HepG2 (cell line): ENCODE data around the gene MICB. TPM values are rescaled to one million over a fixed set of nuclear protein-coding genes. Genes with fewer than 3 reads are reported as not detected.

ENCODE experiments used
- ATAC-seq: fragments of 200-7000 bp; cut with Tn5 transposase; 3 replicates; pipeline ENCODE4 v1.9.1; 2020; ENCODE audit warnings: mild to moderate bottlenecking, moderate library complexity
- BruUV-seq: library from RNA; stranded (reverse); fragments of 400-500 nt; replicated peaks from 2 replicates; lab custom pipeline; 2021; lab: Mats Ljungman, UMichigan
- CTCF ChIA-PET: fragments of 300-600 bp; formaldehyde crosslinking; extraction: SDS; loops from one replicate; lab custom pipeline; 2021; ENCODE audit warnings: low total read pairs, inconsistent platforms, low intra/inter-chr PET ratio; lab: Yijun Ruan, JAX
- POLR2A ChIA-PET: fragments of 350-600 bp; sonication (Branson Sonifier 250); formaldehyde crosslinking; loops from one replicate; lab custom pipeline; 2020; ENCODE audit warnings: antibody characterized with exemption, inconsistent platforms; lab: Yijun Ruan, JAX
- DNase-seq: peaks from one replicate; pipeline ENCODE4 v3.0.0-alpha.2; 2015; ENCODE audit warnings: low spot score
- FAIRE-seq: peaks from 3 replicates; lab custom pipeline; 2011; peaks lifted over from hg19 to GRCh38; lab: Jason Lieb, UNC
- H2AFZ ChIP-seq: one replicate; pipeline ENCODE4 v1.6.1; 2011; ENCODE audit warnings: low read length, inconsistent platforms
- H3K27ac ChIP-seq: fragments of 300-600 bp; 3 replicates; pipeline ENCODE4 v1.8.0; 2011; ENCODE audit warnings: mixed run types, mild to moderate bottlenecking, mixed read lengths, low read length, inconsistent platforms; ENCODE audit not compliant: insufficient read depth; ENCODE audit errors: extremely low read length
- H3K27me3 ChIP-seq, 2 experiments: fragments of 200-600 bp in 1 of 2; 2 replicates in 1 of 2; 3 replicates in 1 of 2; pipeline versions ENCODE4 v1.6.0 to v1.8.0; 2011; ENCODE audit warnings: low read length in 2 of 2, mild to moderate bottlenecking in 2 of 2, moderate library complexity in 2 of 2, inconsistent platforms in 1 of 2; ENCODE audit not compliant: insufficient read depth in 2 of 2, control insufficient read depth in 1 of 2
- H3K36me3 ChIP-seq, 2 experiments: fragments of 200-600 bp in 1 of 2; replicated peaks in 1 of 2; 2 replicates in 1 of 2; 3 replicates in 1 of 2; pipeline versions ENCODE4 v1.5.1 to v1.8.0; 2011; ENCODE audit warnings: low read length in 2 of 2, inconsistent platforms in 1 of 2; ENCODE audit not compliant: insufficient read depth in 2 of 2, control insufficient read depth in 1 of 2
- H3K4me1 ChIP-seq: 2 replicates; pipeline ENCODE4 v1.5.1; 2012; ENCODE audit warnings: low read length, inconsistent platforms; ENCODE audit not compliant: insufficient read depth
- H3K4me2 ChIP-seq: 2 replicates; pipeline ENCODE4 v1.6.0; 2011; ENCODE audit warnings: low read depth, low read length, inconsistent platforms
- H3K4me3 ChIP-seq, 3 experiments: fragments of 200-600 bp in 1 of 3; sonication (generic), shearing (Covaris generic) in 1 of 3; replicated peaks in 1 of 3; 2 replicates each; pipeline ENCODE4 v1.5.1; 2011 to 2016; ENCODE audit warnings: low read length in 3 of 3, inconsistent platforms in 2 of 3, low read depth in 2 of 3, mild to moderate bottlenecking in 2 of 3, control low read depth in 1 of 3, mixed read lengths in 1 of 3; ENCODE audit not compliant: insufficient read depth in 1 of 3
- H3K79me2 ChIP-seq: one replicate; pipeline ENCODE4 v1.6.1; 2011; ENCODE audit warnings: low read length, inconsistent platforms; ENCODE audit not compliant: insufficient read depth
- H3K9ac ChIP-seq: 2 replicates; pipeline ENCODE4 v1.6.0; 2011; ENCODE audit warnings: mild to moderate bottlenecking, low read depth, low read length, inconsistent platforms; ENCODE audit not compliant: insufficient read depth
- H3K9me3 ChIP-seq: 2 replicates; pipeline ENCODE4 v1.5.1; 2012; ENCODE audit warnings: mild to moderate bottlenecking, low read length
- H4K20me1 ChIP-seq: 2 replicates; pipeline ENCODE4 v1.6.0; 2011; ENCODE audit warnings: inconsistent platforms, mild to moderate bottlenecking, low read length, moderate library complexity; ENCODE audit not compliant: insufficient read depth
- ARNTL ChIP-seq: sonication (generic); formaldehyde crosslinking; IDR thresholded peaks from 2 replicates; pipeline ENCODE4 v1.4.0; 2020; ENCODE audit warnings: mild to moderate bottlenecking, missing genetic modification reagents
- CEBPG ChIP-seq: IDR thresholded peaks from 2 replicates; pipeline ENCODE4 v1.6.1; 2016
- IRX3 ChIP-seq: sonication (generic); formaldehyde crosslinking; IDR thresholded peaks from 2 replicates; pipeline ENCODE4 v1.8.1; 2023; ENCODE audit warnings: mild to moderate bottlenecking, low read depth, missing genetic modification reagents, borderline replicate concordance
- LCORL ChIP-seq, 2 experiments: fragments of 450-650 bp in 1 of 2; sonication (generic) in 1 of 2; formaldehyde crosslinking in 1 of 2; IDR thresholded peaks; 2 replicates each; pipeline versions ENCODE4 v1.5.0 to v1.6.1; 2017 to 2020; ENCODE audit warnings: antibody characterized with exemption in 1 of 2, missing genetic modification reagents in 1 of 2
- MEIS1 ChIP-seq: sonication (generic); formaldehyde crosslinking; IDR thresholded peaks from 2 replicates; pipeline ENCODE4 v1.9.0; 2021; ENCODE audit warnings: mild to moderate bottlenecking, missing genetic modification reagents, moderate library complexity, borderline replicate concordance
- MTA1 ChIP-seq: sonication (generic); formaldehyde crosslinking; IDR thresholded peaks from 2 replicates; pipeline ENCODE4 v1.4.0; 2020; ENCODE audit warnings: missing genetic modification reagents, mild to moderate bottlenecking, borderline replicate concordance
- SP1 ChIP-seq, 2 experiments: fragments of 450-650 bp in 1 of 2; sonication (generic) in 1 of 2; formaldehyde crosslinking in 1 of 2; IDR thresholded peaks; 2 replicates each; pipeline versions ENCODE4 v1.4.0 to v1.6.1; 2016 to 2020; ENCODE audit warnings: missing genetic modification reagents in 1 of 2
- TCF7L2 ChIP-seq: IDR thresholded peaks from 2 replicates; pipeline ENCODE4 v1.6.1; 2011; ENCODE audit warnings: mild to moderate bottlenecking, low read depth, low read length, moderate library complexity
- TEAD2 ChIP-seq: sonication (generic); formaldehyde crosslinking; IDR thresholded peaks from 2 replicates; pipeline ENCODE4 v1.9.0; 2021; ENCODE audit warnings: missing genetic modification reagents
- ZNF10 ChIP-seq: sonication (generic); formaldehyde crosslinking; IDR thresholded peaks from 2 replicates; pipeline ENCODE4 v1.4.0; 2020; ENCODE audit warnings: mild to moderate bottlenecking, low read depth, missing genetic modification reagents, borderline replicate concordance
- ZNF3 ChIP-seq: IDR thresholded peaks from 2 replicates; pipeline ENCODE4 v1.7.0; 2017; ENCODE audit warnings: inconsistent platforms
- ZNF343 ChIP-seq: sonication (generic); formaldehyde crosslinking; IDR thresholded peaks from 2 replicates; pipeline ENCODE4 v1.4.0; 2020; ENCODE audit warnings: mild to moderate bottlenecking, missing genetic modification reagents
- ZNF468 ChIP-seq: sonication (generic); formaldehyde crosslinking; IDR thresholded peaks from 2 replicates; pipeline ENCODE4 v1.8.0; 2022; ENCODE audit warnings: mild to moderate bottlenecking, moderate library complexity, missing genetic modification reagents
- ZNF598 ChIP-seq: sonication (generic); formaldehyde crosslinking; IDR thresholded peaks from 2 replicates; pipeline ENCODE4 v1.5.1; 2020; ENCODE audit warnings: mild to moderate bottlenecking, missing genetic modification reagents, borderline replicate concordance
- ZNF724P ChIP-seq: sonication (generic); formaldehyde crosslinking; IDR thresholded peaks from 2 replicates; pipeline ENCODE4 v1.8.0; 2022; ENCODE audit warnings: missing genetic modification reagents, borderline replicate concordance
- WGBS: methylation state at CpG from one replicate; pipeline ENCODE4 v1.1.6; 2017; ENCODE audit warnings: low lambda C conversion rate; 5-methylcytosine and 5-hydroxymethylcytosine counted together
- in situ Hi-C: cut with HindIII; loops from 2 replicates; pipeline ENCODE4 v1.10.0; 2017; ENCODE audit warnings: low pct_unique_long_range_greater_than_20kb; ENCODE audit not compliant: extremely low pct_ligation_motif_present
- intact Hi-C: fragments of 100-400 bp; cut with micrococcal nuclease; formaldehyde crosslinking; loops from one replicate; pipeline ENCODE4 v1.10.0; 2022; ENCODE audit not compliant: unreplicated experiment
- polyA plus RNA-seq, 8 experiments: library from polyadenylated mRNA; depleted of rRNA in 3 of 8; stranded (reverse) in 7 of 8; unstranded in 1 of 8; fragments of >200 nt; fragmentation: Illumina TruSeq in 4 of 8; extraction: Trizol in 4 of 8; gene quantifications; 2 replicates each; pipeline versions ENCODE4 v1.2.1 to v1.2.3, GENCODE V29; 2011 to 2016; ENCODE audit warnings: low read depth in 4 of 8, missing spikeins in 1 of 8, mixed read lengths in 1 of 8; ENCODE audit not compliant: insufficient read depth in 1 of 8
- total RNA-seq, 5 experiments: library from RNA; depleted of rRNA; stranded (reverse); fragments of >200 nt; fragmentation: Illumina TruSeq; extraction: Trizol; gene quantifications; 2 replicates each; pipeline ENCODE4 v1.2.3, GENCODE V29; 2016; ENCODE audit warnings: low read depth in 1 of 5
- TF ChIP-seq, protein P1 (sequence below): sonication (generic); formaldehyde crosslinking; IDR thresholded peaks from 2 replicates; pipeline ENCODE4 v1.5.0; 2020; ENCODE audit warnings: missing genetic modification reagents
- TF ChIP-seq, protein P2 (sequence below): sonication (generic); formaldehyde crosslinking; IDR thresholded peaks from 2 replicates; pipeline ENCODE4 v1.4.0; 2020; ENCODE audit warnings: low read depth, mild to moderate bottlenecking, missing genetic modification reagents
- TF ChIP-seq, protein P3 (sequence below): sonication (generic); formaldehyde crosslinking; IDR thresholded peaks from 2 replicates; pipeline ENCODE4 v1.4.0; 2020; ENCODE audit warnings: missing genetic modification reagents

The MICB gene
- total and polyA plus RNA-seq, 2 of the 13 experiments (the other 11 are each of a cell fraction or from before 2014, with no cell fraction given) = 12.5 to 12.8 TPM

DNA sequence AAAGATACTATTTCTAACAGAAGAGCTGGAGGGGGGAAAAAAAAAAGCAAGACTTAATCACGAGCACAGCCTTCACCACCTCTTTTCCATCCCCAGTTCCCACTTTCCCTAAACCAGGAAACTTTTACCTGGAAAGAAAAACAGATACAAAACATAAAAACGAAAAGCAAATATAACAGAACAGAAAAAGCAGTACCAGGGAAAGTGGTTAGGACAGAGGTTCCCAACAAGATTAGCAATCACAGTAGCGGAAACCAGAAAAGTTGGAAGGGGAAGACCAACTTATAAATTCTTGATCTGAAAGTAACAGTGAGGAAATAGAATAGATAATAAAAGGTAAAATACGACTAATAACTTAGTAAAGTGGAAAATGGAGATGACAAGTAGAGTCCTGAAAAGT, 42.7 kb downstream of the MICB start (continued):
- TF ChIP-seq LCORL (IDR thresholded peaks at IDR 0.05) (no peak), LCORL (CRISPR knock-in tag; IDR thresholded peaks at IDR 0.05) (0 out of 2 replicates have a peak, but pooled peaks have one; percentile 11), ZNF724P (CRISPR knock-in tag) (no peak), ZNF343 (CRISPR knock-in tag) (no peak), MTA1 (no peak), TCF7L2 (no peak), ARNTL (0 out of 2 replicates have a peak, but pooled peaks have one; percentile 36)
- TF ChIP-seq, protein P1, sequence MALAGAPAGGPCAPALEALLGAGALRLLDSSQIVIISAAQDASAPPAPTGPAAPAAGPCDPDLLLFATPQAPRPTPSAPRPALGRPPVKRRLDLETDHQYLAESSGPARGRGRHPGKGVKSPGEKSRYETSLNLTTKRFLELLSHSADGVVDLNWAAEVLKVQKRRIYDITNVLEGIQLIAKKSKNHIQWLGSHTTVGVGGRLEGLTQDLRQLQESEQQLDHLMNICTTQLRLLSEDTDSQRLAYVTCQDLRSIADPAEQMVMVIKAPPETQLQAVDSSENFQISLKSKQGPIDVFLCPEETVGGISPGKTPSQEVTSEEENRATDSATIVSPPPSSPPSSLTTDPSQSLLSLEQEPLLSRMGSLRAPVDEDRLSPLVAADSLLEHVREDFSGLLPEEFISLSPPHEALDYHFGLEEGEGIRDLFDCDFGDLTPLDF (CRISPR knock-in tag) = no peak

DNA sequence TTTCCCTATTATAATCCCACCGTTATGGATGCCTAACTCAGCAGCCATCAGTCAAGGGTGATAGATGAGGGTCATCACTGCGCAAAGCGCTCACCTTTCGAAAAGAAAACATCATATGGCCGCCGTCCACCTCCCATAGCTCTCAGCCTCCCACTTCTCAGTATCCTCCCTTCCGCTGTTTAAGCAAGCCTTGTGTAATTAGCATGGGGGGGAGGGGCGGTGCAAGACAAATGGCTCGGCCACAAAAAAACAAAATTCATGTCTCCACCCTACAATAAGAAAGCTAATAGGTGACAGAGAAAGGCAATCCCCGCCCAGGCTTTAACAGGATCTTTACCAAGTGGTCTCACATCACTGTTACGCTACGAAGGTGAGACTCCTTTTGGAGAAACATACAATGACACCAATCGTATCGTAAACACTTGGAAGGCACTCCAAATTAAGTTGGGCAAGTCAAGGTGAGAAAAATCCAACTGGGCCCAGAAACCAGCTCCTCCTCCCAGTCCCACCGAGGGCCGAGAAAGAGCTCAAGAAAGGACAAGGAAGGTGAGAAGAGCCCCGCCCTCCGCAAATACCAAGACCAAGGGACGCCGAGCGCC, 43.2 kb downstream of the MICB start:
- no peaks in the 10 kb centered on the region for H3K9me3 ChIP-seq
- in situ Hi-C loops (no loop called here), intact Hi-C loops (loop anchor here (10.0 kb wide), 1 partner anchor 114 kb away; the partner anchor contains the start of genes APOM and BAG6)
- ATAC-seq (peak; percentile 5; the same call in 1 of the 3 replicates), DNase-seq (peak; percentile 63), FAIRE-seq (no peak)
- POLR2A ChIA-PET = interaction anchor here (0.8 to 6.9 kb wide), 30 partner anchors 7 to 627 kb away, joined by 3 to 123 read pairs (median 6); partner anchors contain the start of genes AIF1, APOM, BAG6 and C6orf47
- peaks cover 17 to 42% of the 10 kb centered on the region in 2 experiments for H3K36me3 ChIP-seq
- H3K79me2 ChIP-seq = peaks cover 63% of the 10 kb centered on the region
- H3K9ac ChIP-seq = peak overlapping the region; percentile 96
- 1% methylated on average over 21 of the region's 21 CpGs for WGBS
- TSS peak; percentile 72 for BruUV-seq
- H3K4me3 ChIP-seq = peak overlapping the region; percentile 66 to 99 (median 83)
- CTCF ChIA-PET = no interaction called here
- peaks cover 59% of the 10 kb centered on the region for H3K4me1 ChIP-seq
- peak overlapping the region; percentile 95 for H3K27ac ChIP-seq
- peak overlapping the region; percentile 99 for H3K4me2 ChIP-seq
- peaks cover 48% of the 10 kb centered on the region for H4K20me1 ChIP-seq
- H3K27me3 ChIP-seq = no peaks in the 10 kb centered on the region; a peak in 2 of 5 replicates
- H2AFZ ChIP-seq = no peak overlapping the region
- TF ChIP-seq ZNF468 (CRISPR knock-in tag) (peak; percentile 23; the same call in 1 of the 2 replicates), ZNF10 (no peak; the same call in 1 of the 2 replicates), TEAD2 (no peak), CEBPG (peak; percentile 53), MEIS1 (0 out of 2 replicates have a peak, but pooled peaks have one; percentile 8), ZNF3 (CRISPR knock-in tag) (no peak), SP1 (IDR thresholded peaks at IDR 0.05) (no peak), SP1 (CRISPR knock-in tag; IDR thresholded peaks at IDR 0.05) (no peak), ZNF598 (CRISPR knock-in tag) (0 out of 2 replicates have a peak, but pooled peaks have one; percentile 53), IRX3 (no peak)
- TF ChIP-seq, protein P2, sequence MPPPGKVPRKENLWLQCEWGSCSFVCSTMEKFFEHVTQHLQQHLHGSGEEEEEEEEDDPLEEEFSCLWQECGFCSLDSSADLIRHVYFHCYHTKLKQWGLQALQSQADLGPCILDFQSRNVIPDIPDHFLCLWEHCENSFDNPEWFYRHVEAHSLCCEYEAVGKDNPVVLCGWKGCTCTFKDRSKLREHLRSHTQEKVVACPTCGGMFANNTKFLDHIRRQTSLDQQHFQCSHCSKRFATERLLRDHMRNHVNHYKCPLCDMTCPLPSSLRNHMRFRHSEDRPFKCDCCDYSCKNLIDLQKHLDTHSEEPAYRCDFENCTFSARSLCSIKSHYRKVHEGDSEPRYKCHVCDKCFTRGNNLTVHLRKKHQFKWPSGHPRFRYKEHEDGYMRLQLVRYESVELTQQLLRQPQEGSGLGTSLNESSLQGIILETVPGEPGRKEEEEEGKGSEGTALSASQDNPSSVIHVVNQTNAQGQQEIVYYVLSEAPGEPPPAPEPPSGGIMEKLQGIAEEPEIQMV (CRISPR knock-in tag) = 0 out of 2 replicates have a peak, but pooled peaks have one; percentile 15
- TF ChIP-seq, protein P3, sequence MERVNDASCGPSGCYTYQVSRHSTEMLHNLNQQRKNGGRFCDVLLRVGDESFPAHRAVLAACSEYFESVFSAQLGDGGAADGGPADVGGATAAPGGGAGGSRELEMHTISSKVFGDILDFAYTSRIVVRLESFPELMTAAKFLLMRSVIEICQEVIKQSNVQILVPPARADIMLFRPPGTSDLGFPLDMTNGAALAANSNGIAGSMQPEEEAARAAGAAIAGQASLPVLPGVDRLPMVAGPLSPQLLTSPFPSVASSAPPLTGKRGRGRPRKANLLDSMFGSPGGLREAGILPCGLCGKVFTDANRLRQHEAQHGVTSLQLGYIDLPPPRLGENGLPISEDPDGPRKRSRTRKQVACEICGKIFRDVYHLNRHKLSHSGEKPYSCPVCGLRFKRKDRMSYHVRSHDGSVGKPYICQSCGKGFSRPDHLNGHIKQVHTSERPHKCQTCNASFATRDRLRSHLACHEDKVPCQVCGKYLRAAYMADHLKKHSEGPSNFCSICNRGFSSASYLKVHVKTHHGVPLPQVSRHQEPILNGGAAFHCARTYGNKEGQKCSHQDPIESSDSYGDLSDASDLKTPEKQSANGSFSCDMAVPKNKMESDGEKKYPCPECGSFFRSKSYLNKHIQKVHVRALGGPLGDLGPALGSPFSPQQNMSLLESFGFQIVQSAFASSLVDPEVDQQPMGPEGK (CRISPR knock-in tag) = peak; percentile 43; the same call in 1 of the 2 replicates
